Fibroblast of pulmonary artery (primary cell): ENCODE results near the gene FCGR3B.
A peak's percentile ranks its signal among the peaks of the same experiment; 100 is the strongest.
"Not testable (repeated sequence)": the region's sequence is repeated elsewhere in the genome, so short reads cannot be mapped to it uniquely, and the experiment has no call there.

Source experiments
- DNase-seq: peaks from one replicate; pipeline ENCODE4 v3.0.0-alpha.2; 2010; ENCODE audit warnings: low read depth
- H3K4me3 ChIP-seq: replicated peaks from 2 replicates; pipeline ENCODE4 v1.5.1; 2011; ENCODE audit warnings: low read depth, mild to moderate bottlenecking, control low read depth, low read length, moderate library complexity
- TF ChIP-seq, protein P1 (sequence below): IDR thresholded peaks from 2 replicates; pipeline ENCODE4 v1.5.1; 2011; ENCODE audit warnings: mild to moderate bottlenecking, control low read depth, low read length, inconsistent platforms; ENCODE audit errors: missing control alignments

Gene FCGR3B

DNA sequence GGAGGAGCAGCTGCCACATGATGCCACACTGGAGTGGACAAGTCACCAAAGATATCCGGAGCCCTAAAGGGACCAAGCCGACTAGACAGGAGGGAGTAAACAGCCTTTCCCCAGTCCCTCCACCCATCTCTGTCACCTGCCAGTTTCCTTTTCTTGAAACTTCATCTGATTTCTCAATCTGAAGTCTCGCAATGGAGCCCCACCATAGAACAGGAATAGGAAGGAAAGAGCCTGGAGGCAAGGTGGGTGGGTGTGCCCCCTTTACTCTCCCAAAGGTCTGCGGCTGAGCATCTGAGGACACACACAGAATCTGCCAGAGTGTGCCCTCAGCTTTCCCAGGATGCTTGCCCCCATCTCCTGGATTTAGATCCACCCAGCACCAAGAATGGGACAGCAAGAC is at the start of gene FCGR3B:
FCGR3B (minus strand) TSS at position 101 of the 400 bp plus-strand sequence; CDS start at position 19, 82 bp downstream.
- TF ChIP-seq, protein P1, sequence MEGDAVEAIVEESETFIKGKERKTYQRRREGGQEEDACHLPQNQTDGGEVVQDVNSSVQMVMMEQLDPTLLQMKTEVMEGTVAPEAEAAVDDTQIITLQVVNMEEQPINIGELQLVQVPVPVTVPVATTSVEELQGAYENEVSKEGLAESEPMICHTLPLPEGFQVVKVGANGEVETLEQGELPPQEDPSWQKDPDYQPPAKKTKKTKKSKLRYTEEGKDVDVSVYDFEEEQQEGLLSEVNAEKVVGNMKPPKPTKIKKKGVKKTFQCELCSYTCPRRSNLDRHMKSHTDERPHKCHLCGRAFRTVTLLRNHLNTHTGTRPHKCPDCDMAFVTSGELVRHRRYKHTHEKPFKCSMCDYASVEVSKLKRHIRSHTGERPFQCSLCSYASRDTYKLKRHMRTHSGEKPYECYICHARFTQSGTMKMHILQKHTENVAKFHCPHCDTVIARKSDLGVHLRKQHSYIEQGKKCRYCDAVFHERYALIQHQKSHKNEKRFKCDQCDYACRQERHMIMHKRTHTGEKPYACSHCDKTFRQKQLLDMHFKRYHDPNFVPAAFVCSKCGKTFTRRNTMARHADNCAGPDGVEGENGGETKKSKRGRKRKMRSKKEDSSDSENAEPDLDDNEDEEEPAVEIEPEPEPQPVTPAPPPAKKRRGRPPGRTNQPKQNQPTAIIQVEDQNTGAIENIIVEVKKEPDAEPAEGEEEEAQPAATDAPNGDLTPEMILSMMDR, result no peak
- DNase-seq, result no peak
- H3K4me3 ChIP-seq, result no peak within 1 kb of the TSS

DNA sequence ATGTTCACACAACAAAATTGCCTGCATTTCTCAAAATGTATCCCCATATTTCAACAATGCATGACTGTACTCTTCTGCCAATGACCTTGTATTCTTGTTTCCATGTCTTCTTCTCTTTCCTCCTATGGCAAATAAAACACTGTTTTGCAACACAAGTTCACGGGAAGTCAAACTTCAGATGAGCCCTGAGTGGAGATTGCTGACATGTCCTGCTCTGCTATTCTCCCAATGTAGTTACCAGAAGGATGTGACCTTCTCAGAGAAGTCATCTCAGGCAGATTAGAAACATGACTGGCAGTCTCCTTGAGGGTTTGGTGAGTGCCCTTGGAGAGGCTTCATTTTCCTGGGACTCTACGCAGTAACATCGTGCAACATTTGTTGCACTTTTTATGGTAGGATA is 47.5 kb upstream of the FCGR3B start:
- DNase-seq, result no peak
- TF ChIP-seq, protein P1, result no peak
- H3K4me3 ChIP-seq, result no peak overlapping the region

DNA sequence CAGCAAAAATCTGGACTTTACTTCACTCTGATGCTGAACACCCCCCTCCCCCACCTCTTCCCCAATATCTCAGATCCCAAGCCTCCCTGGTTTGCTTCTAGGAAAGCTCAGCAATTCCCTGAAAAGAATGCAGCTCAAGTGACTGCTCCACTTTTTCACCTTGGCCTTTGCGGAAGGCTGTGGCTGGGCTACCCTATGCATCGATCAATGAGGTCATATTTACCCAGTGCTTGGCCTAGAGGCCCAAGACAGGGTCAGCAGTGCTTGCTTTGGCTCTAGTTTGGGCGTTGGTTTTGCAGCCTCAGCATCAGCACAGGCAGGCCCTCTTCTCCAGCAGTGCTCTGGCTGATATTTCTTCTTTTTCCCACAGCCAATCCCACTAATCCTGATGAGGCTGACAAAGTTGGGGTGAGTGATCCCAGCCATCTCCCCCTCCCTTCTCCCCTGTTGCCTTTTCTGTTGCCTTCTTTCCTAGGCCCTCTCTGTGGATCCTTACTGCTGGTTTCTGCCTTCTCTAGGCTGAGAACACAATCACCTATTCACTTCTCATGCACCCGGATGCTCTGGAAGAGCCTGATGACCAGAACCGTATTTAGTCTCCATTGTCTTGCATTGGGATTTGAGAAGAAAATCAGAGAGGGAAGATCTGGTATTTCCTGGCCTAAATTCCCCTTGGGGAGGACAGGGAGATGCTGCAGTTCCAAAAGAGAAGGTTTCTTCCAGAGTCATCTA is 46.1 kb upstream of the FCGR3B start:
- TF ChIP-seq, protein P1, result no peak
- DNase-seq, result no peak
- H3K4me3 ChIP-seq, result no peak overlapping the region

DNA sequence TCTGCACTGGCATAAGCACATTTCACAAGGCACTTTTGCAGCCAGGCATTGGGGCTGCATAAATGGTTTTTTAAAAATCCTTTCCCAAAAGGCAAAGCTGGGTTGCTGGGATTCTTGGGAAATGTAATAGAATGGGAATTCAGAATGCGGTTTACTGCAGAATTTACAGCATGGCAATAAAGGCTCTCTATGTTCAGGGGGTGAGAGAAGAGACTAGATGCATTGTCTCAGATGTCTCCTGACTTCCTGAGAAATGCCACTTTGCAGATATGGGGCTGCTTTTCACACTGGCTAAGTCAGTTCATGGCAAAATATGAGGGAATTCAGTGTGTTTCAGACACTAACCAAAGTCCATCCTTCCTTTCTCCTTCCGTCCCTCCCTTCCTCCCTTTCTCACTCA is 45.5 kb upstream of the FCGR3B start:
- TF ChIP-seq, protein P1, result no peak
- DNase-seq, result no peak
- H3K4me3 ChIP-seq, result no peak overlapping the region

DNA sequence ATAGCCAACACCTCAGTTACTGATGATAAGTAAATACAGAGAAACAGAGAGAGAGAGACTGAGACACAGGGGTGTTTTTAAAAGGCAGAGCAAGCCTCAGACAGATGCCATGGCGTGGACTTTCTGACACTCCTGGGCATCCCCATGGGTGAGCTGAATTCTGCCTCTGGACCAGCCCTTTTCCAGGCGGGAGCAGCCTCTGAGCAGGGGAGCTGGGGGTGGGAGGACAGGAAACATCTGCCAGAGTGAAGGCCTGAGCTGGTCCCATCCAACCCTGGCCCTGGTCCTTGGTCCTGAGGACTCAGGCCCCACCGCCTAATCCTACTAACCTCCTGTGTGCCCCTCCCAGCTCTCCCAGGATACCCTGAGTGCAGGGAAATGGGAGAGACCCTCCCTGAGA is 43.9 kb upstream of the FCGR3B start:
- not testable (repeated sequence) for H3K4me3 ChIP-seq, DNase-seq

DNA sequence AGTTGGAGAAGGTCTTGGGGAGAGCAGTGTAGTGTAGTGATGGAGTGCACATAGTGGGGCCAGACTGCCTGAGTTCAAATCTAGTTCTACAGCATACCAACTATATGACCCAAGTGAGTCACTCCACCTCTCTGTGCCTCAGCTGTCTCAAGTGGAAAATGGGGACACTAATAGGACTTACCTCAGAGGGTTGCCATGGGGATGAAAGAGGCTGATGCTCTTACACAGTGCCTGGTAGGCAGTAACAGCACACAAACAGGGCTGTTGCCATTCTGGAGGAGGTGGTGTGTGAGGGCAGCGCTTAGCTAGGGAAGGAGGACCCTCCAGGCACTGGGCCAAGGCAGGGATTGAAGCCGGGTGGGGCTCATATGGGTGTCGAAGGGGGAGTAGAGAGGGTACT is 43.5 kb upstream of the FCGR3B start:
- not testable (repeated sequence) for DNase-seq, H3K4me3 ChIP-seq

DNA sequence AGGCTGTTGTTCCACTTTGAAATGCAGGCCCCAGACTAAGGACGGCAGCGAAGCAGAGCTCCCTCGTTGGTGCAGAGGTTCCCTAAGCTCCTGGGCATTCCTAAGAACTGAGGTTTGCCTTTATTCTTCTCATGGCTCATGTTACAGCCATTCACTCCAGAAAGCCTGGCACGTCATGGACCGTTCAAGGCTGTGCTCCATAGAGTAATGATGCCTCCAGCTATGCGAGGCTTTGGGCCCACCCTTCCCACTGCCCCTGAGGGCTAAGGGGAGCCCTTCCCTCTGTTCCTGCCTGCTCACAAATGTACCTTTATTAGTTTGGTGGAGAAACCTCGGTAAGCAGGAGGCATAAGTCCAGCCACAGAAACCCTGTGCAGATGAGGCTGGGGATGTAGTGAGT is 42.5 kb upstream of the FCGR3B start:
- not testable (repeated sequence) for DNase-seq, H3K4me3 ChIP-seq

DNA sequence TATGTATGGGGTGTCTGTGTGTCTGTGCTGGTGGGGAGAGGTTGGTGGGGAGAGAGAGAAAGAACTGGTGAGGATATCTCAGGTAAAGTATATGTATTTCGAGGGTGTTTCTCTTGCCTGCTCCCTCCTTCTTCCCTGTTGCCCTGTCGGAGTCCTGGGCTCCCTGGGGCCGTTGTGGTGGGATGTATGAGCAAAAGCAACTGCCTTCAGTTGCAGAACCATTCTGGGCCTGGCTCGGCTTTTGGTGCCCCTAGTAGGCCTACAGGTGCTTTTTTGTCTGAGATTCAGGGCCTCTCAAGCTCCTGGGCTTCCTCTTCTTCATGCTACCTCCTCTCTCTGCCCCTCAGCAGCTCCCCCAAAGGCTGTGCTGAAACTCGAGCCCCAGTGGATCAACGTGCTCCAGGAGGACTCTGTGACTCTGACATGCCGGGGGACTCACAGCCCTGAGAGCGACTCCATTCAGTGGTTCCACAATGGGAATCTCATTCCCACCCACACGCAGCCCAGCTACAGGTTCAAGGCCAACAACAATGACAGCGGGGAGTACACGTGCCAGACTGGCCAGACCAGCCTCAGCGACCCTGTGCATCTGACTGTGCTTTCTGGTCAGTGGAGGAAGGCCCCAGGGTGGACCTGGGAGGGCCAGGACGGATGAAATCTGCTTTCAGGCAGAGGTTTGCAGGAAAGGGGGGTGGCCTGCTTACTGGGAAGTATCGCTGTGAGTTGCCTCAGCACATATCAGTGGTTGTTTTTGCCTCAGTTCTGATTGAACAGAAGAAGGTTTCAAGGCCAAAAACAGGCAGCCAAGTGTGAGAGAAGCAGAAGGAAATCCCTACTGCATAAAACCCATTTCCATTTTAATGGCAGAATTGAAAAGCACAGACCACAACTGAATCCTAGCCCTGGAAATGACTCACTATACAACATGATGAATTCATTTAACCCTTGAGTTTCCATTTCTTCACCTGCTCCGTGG is 40.4 kb upstream of the FCGR3B start:
- H3K4me3 ChIP-seq, result not testable (repeated sequence)
- DNase-seq, result peak; percentile 18

DNA sequence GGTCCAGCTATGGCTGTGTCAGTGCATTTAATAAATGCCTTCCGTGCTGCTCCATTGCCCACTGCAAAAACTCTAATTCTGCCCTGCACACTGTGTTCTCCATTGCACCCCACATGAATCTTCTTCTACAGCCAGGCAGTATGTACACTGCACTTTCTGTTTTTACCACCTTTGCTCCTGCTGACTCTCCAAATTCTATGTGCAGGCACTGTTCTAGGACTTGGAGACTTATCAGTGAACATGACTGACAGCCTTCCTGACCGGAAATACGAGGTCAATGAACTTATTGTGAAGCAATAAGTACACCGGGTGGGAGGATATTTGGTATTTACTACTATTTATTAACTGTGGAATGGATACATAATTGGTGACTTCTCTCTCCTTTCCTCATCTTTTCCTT is 33.7 kb upstream of the FCGR3B start:
- DNase-seq, H3K4me3 ChIP-seq: not testable (repeated sequence)

DNA sequence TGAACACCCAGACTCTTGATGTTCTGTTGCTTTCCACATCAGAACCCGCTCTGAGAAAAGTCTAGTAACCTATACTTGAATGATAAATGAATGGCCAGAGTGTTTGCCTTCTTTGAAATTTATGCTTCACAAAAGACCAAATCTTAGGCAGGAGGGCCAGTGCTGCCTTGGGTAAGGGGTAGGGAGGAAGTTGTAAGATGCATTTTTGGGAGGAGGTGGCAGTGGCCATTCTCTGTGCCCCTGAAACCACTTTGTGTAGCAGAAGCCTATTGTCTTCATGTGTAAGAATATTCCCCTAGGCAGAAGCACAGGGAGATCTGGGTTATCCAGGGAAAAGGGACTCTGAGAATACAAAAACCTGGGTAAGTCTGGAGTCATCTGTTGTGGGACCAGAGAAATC is 32.6 kb upstream of the FCGR3B start:
- not testable (repeated sequence) for H3K4me3 ChIP-seq, DNase-seq

DNA sequence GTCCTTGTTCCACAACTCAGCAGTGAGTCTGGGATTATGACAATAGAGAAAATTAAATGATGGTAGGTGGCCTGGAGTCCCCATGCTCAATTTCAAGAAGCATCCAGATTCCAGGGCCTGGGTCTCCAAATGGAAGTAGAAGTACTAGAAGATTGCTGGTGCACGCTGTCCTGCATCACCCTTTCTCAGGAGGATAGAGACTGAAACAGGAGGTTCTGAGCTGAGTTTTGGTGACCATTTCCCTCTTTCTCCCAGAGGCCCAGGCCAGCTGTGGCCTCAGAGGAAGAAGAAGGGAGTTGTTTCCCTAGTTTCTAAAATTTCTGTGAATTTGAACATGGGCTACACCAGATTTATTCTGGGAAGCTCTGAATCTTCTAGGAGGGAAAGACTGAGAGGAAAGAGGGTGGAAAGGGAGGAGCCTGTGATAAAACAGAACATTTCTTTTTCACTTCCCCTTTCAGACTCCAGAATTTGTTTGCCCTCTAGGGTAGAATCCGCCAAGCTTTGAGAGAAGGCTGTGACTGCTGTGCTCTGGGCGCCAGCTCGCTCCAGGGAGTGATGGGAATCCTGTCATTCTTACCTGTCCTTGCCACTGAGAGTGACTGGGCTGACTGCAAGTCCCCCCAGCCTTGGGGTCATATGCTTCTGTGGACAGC is 31.8 kb upstream of the FCGR3B start, which contains the start of gene FCGR2B:
FCGR2B (plus strand) TSS at position 460 of the 656 bp plus-strand sequence; CDS start at position 559, 99 bp downstream.
- not testable (repeated sequence) for H3K4me3 ChIP-seq, DNase-seq

DNA sequence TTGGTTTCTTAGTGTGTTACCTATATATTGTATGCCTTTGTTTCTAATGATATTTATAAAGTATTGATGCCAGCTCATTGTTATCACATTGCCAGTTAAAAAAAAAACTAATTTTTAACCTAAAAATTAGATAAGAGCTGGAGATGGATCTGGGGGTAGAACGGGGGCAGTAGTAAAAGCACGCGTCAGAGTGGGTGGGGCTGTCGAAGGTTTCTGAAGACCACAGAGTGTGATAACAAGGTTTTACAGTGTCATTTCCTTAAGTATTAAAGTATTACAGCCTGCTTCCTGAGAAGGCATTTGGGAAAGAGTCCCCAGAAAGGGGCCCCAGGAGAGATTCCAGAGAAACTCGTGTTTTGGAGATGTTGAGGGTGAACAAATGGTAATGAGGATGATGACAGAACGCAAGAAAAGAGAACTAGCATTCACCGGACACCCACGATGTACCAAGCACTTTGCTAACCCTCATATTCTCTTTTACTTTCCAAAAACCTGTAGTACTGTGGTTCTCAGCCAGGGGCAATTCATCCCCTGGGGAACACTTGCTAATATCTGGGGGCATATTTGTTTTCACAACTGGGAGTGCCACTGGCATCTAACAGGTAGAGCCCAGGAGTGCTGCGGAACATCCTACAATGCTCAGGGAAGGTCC is 30.8 kb upstream of the FCGR3B start:
- not testable (repeated sequence) for DNase-seq, H3K4me3 ChIP-seq

DNA sequence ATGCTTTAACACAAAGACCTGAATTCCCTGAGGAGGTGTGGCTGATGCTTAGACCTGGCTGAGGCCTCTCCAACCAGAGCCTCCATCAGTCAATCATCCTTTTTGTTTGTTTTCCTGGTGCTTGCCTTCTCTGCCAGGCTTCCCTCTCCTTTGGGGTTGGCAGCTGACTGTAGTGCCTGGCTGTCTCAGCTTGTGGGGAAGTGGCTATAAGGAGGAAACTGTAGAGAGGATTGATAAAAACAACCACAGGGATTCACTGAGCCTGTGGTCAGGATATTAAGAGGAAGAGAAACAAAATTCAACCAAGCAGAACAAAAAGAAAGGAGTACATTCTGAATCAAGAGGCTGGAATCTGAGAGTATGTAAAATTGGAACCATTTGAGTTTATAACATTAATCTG is 27.5 kb upstream of the FCGR3B start:
- not testable (repeated sequence) for DNase-seq, H3K4me3 ChIP-seq
